Measurements from ENCODE around the gene SERTAD2. TPM values are rescaled to one million over a fixed set of nuclear protein-coding genes. Genes with fewer than 3 reads are reported as not detected.
A peak's percentile ranks its signal among the peaks of the same experiment; 100 is the strongest.

SERTAD2 gene
- total and polyA plus RNA-seq, 2 of the 4 experiments (the other 2 are of a cell fraction): 5.0 to 11.0 TPM

- no CpG with 5 or more reads among the region's 4 CpGs for WGBS, 2 experiments (ENCODE audit: extremely low coverage in 2 of 2, insufficient read length in 1 of 2)
- Histone ChIP-seq H3K18ac (ENCODE audit: low read depth, low read length) (no peak overlapping the region), H3K9ac (ENCODE audit: low read depth, low read length) (no peak overlapping the region), H4K8ac (ENCODE audit: low read depth in 2 of 2, low read length in 2 of 2) (no peak overlapping the region), H3K4me2 (ENCODE audit: low read depth, low read length) (no peak overlapping the region), H2BK20ac (ENCODE audit: low read depth, low read length) (no peak overlapping the region), H4K91ac (ENCODE audit: insufficient read depth, low read depth, low read length) (no peak overlapping the region), H2BK5ac (ENCODE audit: low read depth, low read length, poor library complexity, severe bottlenecking) (no peak overlapping the region), H4K20me1 (ENCODE audit: insufficient read depth, low read length) (peaks cover 4% of the 10 kb centered on the region; the same call in 1 of the 2 replicates), H2AK5ac (ENCODE audit: low read depth, low read length) (no peak overlapping the region), H2BK120ac (ENCODE audit: low read depth, low read length) (no peak overlapping the region), H3K4me1 (ENCODE audit: control insufficient read depth, insufficient read depth, low read length) (peaks cover 6% of the 10 kb centered on the region), H3K79me1 (ENCODE audit: low read depth in 1 of 2, low read length in 2 of 2) (no peaks in the 10 kb centered on the region), H3K14ac (replicated peaks; ENCODE audit: low read depth, low read length) (no peak overlapping the region), H3K4me3 (ENCODE audit: insufficient read depth, low read depth, low read length) (no peak overlapping the region), H3K23ac (ENCODE audit: low read depth, low read length) (no peak overlapping the region), H3K9me3 (ENCODE audit: control insufficient read depth, insufficient read depth, low read length) (no peaks in the 10 kb centered on the region), H4K5ac (ENCODE audit: low read depth, low read length) (no peak overlapping the region), H3K27me3 (ENCODE audit: control insufficient read depth, insufficient read depth, low read length) (peaks cover 36% of the 10 kb centered on the region), H3K4ac (ENCODE audit: low read depth, low read length) (no peak overlapping the region), H3K9me1 (ENCODE audit: insufficient read depth, low read length) (peaks cover 7% of the 10 kb centered on the region), H3K56ac (ENCODE audit: extremely low read depth, insufficient read depth, low read length) (no peak overlapping the region), H3K27ac (ENCODE audit: insufficient read depth, low read length) (no peak overlapping the region), H2BK15ac (ENCODE audit: low read depth, low read length) (no peak overlapping the region), H2AFZ (replicated peaks; ENCODE audit: low read length, poor library complexity) (no peak overlapping the region), H3K36me3 (ENCODE audit: control insufficient read depth, insufficient read depth, low read length) (peaks cover 5% of the 10 kb centered on the region), H2AK9ac (replicated peaks; ENCODE audit: low read depth, low read length, poor library complexity) (no peak overlapping the region)
- ATAC-seq (ENCODE audit: low read depth) (no peak; the same call in 1 of the 2 replicates), DNase-seq (peak; percentile 17)
- intact Hi-C loops (cut with micrococcal nuclease) (loop anchor here (1.0 to 2.0 kb wide), 2 partner anchors 49 to 278 kb away; no protein-coding TSS in a partner anchor), in situ Hi-C loops (cut with MboI; ENCODE audit: low sequenced_read_pairs) (loop anchor here (5.0 to 10.0 kb wide), 3 partner anchors 282 to 979 kb away; no protein-coding TSS in a partner anchor), dilution Hi-C loops (cut with HindIII; ENCODE audit: low sequenced_read_pairs, unreplicated experiment) (no loop called here)
- CTCF ChIA-PET: interaction anchor here (1.8 kb wide), 1 partner anchor 265 kb away, joined by 6 read pairs; no protein-coding TSS in a partner anchor
- BruUV-seq (replicated peaks): no TSS peak
- TF ChIP-seq CTCF (conservative IDR thresholded peaks at IDR 0.05; ENCODE audit: low read depth, low read length): peak; percentile 49
- TF ChIP-seq POLR2A (IDR thresholded peaks at IDR 0.05; ENCODE audit: low read depth, low read length): no peak
- peak; percentile 39 for TF ChIP-seq RAD21 (IDR thresholded peaks at IDR 0.05; ENCODE audit: low read length)
- POLR2A ChIA-PET (ENCODE audit: unreplicated experiment): no interaction called here
Observed at GRCh38 chr2:64595397-64596176, 58.1 kb downstream of the SERTAD2 start.
